K562 (cell line): ENCODE data around the gene CXorf65. TPM values are rescaled to one million over a fixed set of nuclear protein-coding genes. Genes with fewer than 3 reads are reported as not detected.
A peak's percentile ranks its signal among the peaks of the same experiment; 100 is the strongest.

Experiments used
- ESRRA ChIP-seq: fragments of 450-650 bp; IDR thresholded peaks from 2 replicates; pipeline ENCODE4 v1.6.1; 2014; ENCODE audit warnings: low read depth, mild to moderate bottlenecking, moderate library complexity, borderline replicate concordance
- ETV6 ChIP-seq, 3 experiments: fragments of 150-350 bp in 1 of 3; sonication (generic) in 1 of 3; formaldehyde crosslinking in 1 of 3; IDR thresholded peaks; 2 replicates each; pipeline versions ENCODE4 v1.6.1 to v1.8.0; 2014 to 2022; ENCODE audit warnings: borderline replicate concordance in 2 of 3, low read depth in 2 of 3, antibody characterized with exemption in 1 of 3, low read length in 1 of 3, mild to moderate bottlenecking in 1 of 3, missing genetic modification reagents in 1 of 3
- L3MBTL2 ChIP-seq: fragments of 450-650 bp; IDR thresholded peaks from 2 replicates; pipeline ENCODE4 v1.6.1; 2016; ENCODE audit warnings: mild to moderate bottlenecking, moderate library complexity
- PHF8 ChIP-seq: fragments of 200-600 bp; sonication (generic); IDR thresholded peaks from 2 replicates; pipeline ENCODE4 v1.6.1; 2012; ENCODE audit warnings: mixed run types, mild to moderate bottlenecking, inconsistent platforms, low read length, moderate library complexity, borderline replicate concordance
- PKNOX1 ChIP-seq: fragments of 450-650 bp; IDR thresholded peaks from 2 replicates; pipeline ENCODE4 v1.6.1; 2016
- RAD51 ChIP-seq: fragments of 450-650 bp; IDR thresholded peaks from 2 replicates; pipeline ENCODE4 v1.7.1; 2016; ENCODE audit warnings: low read depth, mild to moderate bottlenecking, borderline replicate concordance
- RFX5 ChIP-seq: IDR thresholded peaks from 2 replicates; pipeline ENCODE4 v1.6.1; 2011; ENCODE audit warnings: low read depth, mild to moderate bottlenecking, improper control_type of control experiment, low read length
- SP2 ChIP-seq: IDR thresholded peaks from 2 replicates; pipeline ENCODE4 v1.6.1; 2011; ENCODE audit warnings: mild to moderate bottlenecking, low read depth, low read length, moderate library complexity; ENCODE audit not compliant: poor library complexity, severe bottlenecking; ENCODE audit errors: extremely low read depth
- ZBTB7A ChIP-seq: IDR thresholded peaks from 2 replicates; pipeline ENCODE4 v1.6.1; 2011; ENCODE audit warnings: low read depth, mild to moderate bottlenecking, low read length, moderate library complexity, borderline replicate concordance; ENCODE audit not compliant: control insufficient read depth
- ZNF197 ChIP-seq: fragments of 200-800 bp; sonication (Bioruptor generic); IDR thresholded peaks from 2 replicates; pipeline ENCODE4 v1.6.1; 2016; ENCODE audit warnings: low read depth, missing genetic modification characterization, missing compliant biosample characterization
- ZNF282 ChIP-seq: sonication (generic); formaldehyde crosslinking; IDR thresholded peaks from 2 replicates; pipeline ENCODE4 v1.8.1; 2023; ENCODE audit warnings: missing genetic modification reagents
- ZNF507 ChIP-seq: conservative IDR thresholded peaks from 2 replicates; pipeline ENCODE4 v1.6.1; 2017; ENCODE audit warnings: missing genetic modification characterization, missing compliant biosample characterization
- ZNF79 ChIP-seq: fragments of 250-450 bp; sonication (Bioruptor Pico); IDR thresholded peaks from 2 replicates; pipeline ENCODE4 v1.4.0; 2020; ENCODE audit warnings: low read depth, mild to moderate bottlenecking, moderate library complexity
- polyA plus RNA-seq, 8 experiments: library from polyadenylated mRNA; depleted of rRNA in 4 of 8; stranded (reverse) in 5 of 8; unstranded in 3 of 8; fragments of >200 nt; fragmentation: Nextera tagmentation in 2 of 8; fragmentation: Illumina TruSeq in 1 of 8; extraction: Ambion mirVana in 2 of 8; extraction: Trizol in 1 of 8; gene quantifications; 2 replicates each; pipeline versions ENCODE4 v1.2.1 to v1.2.3, GENCODE V29; 2011 to 2014; ENCODE audit warnings: inconsistent platforms in 1 of 8, missing spikeins in 1 of 8
- total RNA-seq, 7 experiments: library from RNA; depleted of rRNA in 6 of 7; stranded (reverse); fragments of >200 nt in 6 of 7; fragmentation: Illumina TruSeq in 2 of 7; extraction: Trizol in 2 of 7; gene quantifications; 2 replicates each; pipeline versions ENCODE4 v1.2.1 to v1.2.3, GENCODE V29; 2011 to 2021; ENCODE audit warnings: low replicate concordance in 1 of 7
- TF ChIP-seq, protein P1 (sequence below): fragments of 450-650 bp; IDR thresholded peaks from 2 replicates; pipeline ENCODE4 v1.6.1; 2016; ENCODE audit warnings: mild to moderate bottlenecking, moderate library complexity

The CXorf65 gene
- total and polyA plus RNA-seq, 9 of the 15 experiments (the other 6 are each of a cell fraction or from before 2014, with no cell fraction given), result 1.4 to 8.4 (median 2.9) TPM

- no peak for TF ChIP-seq PKNOX1
- no peak for TF ChIP-seq ZNF507
- no peak for TF ChIP-seq SP2
- no peak for TF ChIP-seq ETV6 (IDR thresholded peaks at IDR 0.05; ENCODE audit: borderline replicate concordance in 1 of 2, low read depth in 2 of 2, low read length in 1 of 2)
- TF ChIP-seq ETV6 (CRISPR knock-in tag; IDR thresholded peaks at IDR 0.05; ENCODE audit: borderline replicate concordance), result no peak
- TF ChIP-seq L3MBTL2, result peak; percentile 43; the same call in 1 of the 2 replicates
- TF ChIP-seq ZNF197 (CRISPR knock-in tag), result no peak
- TF ChIP-seq RAD51, result no peak
- TF ChIP-seq RFX5, result no peak
- no peak for TF ChIP-seq ESRRA
- TF ChIP-seq ZNF282 (CRISPR knock-in tag), result no peak
- TF ChIP-seq ZBTB7A, result 0 out of 2 replicates have a peak, but pooled peaks have one; percentile 41
- TF ChIP-seq PHF8, result 0 out of 2 replicates have a peak, but pooled peaks have one; percentile 26
- TF ChIP-seq ZNF79 (CRISPR knock-in tag), result no peak
- TF ChIP-seq, protein P1, sequence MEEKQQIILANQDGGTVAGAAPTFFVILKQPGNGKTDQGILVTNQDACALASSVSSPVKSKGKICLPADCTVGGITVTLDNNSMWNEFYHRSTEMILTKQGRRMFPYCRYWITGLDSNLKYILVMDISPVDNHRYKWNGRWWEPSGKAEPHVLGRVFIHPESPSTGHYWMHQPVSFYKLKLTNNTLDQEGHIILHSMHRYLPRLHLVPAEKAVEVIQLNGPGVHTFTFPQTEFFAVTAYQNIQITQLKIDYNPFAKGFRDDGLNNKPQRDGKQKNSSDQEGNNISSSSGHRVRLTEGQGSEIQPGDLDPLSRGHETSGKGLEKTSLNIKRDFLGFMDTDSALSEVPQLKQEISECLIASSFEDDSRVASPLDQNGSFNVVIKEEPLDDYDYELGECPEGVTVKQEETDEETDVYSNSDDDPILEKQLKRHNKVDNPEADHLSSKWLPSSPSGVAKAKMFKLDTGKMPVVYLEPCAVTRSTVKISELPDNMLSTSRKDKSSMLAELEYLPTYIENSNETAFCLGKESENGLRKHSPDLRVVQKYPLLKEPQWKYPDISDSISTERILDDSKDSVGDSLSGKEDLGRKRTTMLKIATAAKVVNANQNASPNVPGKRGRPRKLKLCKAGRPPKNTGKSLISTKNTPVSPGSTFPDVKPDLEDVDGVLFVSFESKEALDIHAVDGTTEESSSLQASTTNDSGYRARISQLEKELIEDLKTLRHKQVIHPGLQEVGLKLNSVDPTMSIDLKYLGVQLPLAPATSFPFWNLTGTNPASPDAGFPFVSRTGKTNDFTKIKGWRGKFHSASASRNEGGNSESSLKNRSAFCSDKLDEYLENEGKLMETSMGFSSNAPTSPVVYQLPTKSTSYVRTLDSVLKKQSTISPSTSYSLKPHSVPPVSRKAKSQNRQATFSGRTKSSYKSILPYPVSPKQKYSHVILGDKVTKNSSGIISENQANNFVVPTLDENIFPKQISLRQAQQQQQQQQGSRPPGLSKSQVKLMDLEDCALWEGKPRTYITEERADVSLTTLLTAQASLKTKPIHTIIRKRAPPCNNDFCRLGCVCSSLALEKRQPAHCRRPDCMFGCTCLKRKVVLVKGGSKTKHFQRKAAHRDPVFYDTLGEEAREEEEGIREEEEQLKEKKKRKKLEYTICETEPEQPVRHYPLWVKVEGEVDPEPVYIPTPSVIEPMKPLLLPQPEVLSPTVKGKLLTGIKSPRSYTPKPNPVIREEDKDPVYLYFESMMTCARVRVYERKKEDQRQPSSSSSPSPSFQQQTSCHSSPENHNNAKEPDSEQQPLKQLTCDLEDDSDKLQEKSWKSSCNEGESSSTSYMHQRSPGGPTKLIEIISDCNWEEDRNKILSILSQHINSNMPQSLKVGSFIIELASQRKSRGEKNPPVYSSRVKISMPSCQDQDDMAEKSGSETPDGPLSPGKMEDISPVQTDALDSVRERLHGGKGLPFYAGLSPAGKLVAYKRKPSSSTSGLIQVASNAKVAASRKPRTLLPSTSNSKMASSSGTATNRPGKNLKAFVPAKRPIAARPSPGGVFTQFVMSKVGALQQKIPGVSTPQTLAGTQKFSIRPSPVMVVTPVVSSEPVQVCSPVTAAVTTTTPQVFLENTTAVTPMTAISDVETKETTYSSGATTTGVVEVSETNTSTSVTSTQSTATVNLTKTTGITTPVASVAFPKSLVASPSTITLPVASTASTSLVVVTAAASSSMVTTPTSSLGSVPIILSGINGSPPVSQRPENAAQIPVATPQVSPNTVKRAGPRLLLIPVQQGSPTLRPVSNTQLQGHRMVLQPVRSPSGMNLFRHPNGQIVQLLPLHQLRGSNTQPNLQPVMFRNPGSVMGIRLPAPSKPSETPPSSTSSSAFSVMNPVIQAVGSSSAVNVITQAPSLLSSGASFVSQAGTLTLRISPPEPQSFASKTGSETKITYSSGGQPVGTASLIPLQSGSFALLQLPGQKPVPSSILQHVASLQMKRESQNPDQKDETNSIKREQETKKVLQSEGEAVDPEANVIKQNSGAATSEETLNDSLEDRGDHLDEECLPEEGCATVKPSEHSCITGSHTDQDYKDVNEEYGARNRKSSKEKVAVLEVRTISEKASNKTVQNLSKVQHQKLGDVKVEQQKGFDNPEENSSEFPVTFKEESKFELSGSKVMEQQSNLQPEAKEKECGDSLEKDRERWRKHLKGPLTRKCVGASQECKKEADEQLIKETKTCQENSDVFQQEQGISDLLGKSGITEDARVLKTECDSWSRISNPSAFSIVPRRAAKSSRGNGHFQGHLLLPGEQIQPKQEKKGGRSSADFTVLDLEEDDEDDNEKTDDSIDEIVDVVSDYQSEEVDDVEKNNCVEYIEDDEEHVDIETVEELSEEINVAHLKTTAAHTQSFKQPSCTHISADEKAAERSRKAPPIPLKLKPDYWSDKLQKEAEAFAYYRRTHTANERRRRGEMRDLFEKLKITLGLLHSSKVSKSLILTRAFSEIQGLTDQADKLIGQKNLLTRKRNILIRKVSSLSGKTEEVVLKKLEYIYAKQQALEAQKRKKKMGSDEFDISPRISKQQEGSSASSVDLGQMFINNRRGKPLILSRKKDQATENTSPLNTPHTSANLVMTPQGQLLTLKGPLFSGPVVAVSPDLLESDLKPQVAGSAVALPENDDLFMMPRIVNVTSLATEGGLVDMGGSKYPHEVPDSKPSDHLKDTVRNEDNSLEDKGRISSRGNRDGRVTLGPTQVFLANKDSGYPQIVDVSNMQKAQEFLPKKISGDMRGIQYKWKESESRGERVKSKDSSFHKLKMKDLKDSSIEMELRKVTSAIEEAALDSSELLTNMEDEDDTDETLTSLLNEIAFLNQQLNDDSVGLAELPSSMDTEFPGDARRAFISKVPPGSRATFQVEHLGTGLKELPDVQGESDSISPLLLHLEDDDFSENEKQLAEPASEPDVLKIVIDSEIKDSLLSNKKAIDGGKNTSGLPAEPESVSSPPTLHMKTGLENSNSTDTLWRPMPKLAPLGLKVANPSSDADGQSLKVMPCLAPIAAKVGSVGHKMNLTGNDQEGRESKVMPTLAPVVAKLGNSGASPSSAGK, result peak; percentile 8; the same call in 1 of the 2 replicates
Measured at GRCh38 chrX:71095981-71096759, 10.4 kb downstream of the CXorf65 start (continued).
